ENCODE results near the gene SLC6A19.

DNA sequence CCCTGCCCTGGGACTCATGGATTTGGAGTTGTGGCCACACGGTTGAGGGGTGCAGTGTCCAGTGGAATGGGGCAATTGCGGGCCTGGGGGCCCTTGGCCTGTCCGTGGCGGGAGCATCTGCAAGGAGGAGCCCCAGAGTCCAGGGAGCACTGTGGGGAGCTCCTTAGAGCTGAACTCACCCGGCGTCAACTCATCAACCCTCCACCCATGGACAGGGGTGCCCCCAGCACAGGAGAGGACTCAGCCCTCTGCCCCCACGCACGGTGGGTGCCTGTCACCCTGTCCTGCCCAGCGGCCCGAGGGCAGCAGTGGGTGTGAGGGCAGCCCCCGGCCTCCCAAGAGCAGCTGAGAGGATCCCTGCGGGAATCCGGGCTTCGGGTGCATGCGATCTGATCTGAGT is 23.2 kb downstream of the SLC6A19 start:
- TF ChIP-seq, protein P1, sequence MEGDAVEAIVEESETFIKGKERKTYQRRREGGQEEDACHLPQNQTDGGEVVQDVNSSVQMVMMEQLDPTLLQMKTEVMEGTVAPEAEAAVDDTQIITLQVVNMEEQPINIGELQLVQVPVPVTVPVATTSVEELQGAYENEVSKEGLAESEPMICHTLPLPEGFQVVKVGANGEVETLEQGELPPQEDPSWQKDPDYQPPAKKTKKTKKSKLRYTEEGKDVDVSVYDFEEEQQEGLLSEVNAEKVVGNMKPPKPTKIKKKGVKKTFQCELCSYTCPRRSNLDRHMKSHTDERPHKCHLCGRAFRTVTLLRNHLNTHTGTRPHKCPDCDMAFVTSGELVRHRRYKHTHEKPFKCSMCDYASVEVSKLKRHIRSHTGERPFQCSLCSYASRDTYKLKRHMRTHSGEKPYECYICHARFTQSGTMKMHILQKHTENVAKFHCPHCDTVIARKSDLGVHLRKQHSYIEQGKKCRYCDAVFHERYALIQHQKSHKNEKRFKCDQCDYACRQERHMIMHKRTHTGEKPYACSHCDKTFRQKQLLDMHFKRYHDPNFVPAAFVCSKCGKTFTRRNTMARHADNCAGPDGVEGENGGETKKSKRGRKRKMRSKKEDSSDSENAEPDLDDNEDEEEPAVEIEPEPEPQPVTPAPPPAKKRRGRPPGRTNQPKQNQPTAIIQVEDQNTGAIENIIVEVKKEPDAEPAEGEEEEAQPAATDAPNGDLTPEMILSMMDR (IDR thresholded peaks at IDR 0.05): no peak
- TF ChIP-seq POLR2A (IDR thresholded peaks at IDR 0.05) (no peak), POLR2AphosphoS5 (IDR thresholded peaks at IDR 0.05; ENCODE audit: insufficient read depth in 1 of 2, low read depth in 1 of 2) (no peak)
